GM10847 (cell line): ENCODE results near the gene CPSF4.

Experiments used
- POLR2A ChIP-seq: IDR thresholded peaks from 2 replicates; pipeline ENCODE4 v1.6.1; 2011; ENCODE audit not compliant: insufficient read length; ENCODE audit errors: extremely low read depth

The CPSF4 gene

DNA sequence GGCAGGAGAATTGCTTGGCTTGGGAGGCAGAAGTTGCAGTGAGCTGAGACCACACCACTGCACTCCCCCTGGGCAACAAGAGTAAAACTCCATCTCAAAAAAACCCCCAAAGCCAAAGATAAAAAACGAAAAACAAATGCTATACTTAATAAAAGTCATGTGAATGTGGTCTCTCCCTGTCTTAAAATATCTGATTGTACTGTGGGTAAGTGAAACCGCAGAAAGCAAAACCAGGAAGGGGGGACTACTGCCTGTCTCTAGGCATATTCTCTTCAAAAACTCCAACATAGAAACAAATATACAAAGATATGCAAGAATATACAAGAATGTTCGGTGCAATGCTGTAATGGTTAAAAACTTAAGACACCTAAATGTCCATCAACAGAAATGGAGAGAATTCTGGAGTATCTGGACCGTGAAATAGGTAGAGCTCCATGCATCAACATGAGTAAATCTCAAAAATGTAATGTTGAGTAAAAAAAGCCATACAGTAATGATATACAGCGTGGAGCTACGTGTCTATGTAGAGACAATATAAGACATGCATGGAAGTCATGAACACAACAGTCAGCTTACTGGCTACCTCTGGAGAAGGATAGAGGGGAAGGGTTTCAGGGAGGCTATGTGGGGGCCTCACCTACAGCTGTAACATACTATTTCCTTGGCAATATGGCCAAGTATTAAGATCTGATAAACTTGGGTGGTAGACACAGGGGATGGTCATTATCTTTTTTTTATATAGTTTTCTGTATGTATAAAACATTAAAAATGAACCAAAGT is 59.2 kb downstream of the CPSF4 start:
- TF ChIP-seq POLR2A: no peak

DNA sequence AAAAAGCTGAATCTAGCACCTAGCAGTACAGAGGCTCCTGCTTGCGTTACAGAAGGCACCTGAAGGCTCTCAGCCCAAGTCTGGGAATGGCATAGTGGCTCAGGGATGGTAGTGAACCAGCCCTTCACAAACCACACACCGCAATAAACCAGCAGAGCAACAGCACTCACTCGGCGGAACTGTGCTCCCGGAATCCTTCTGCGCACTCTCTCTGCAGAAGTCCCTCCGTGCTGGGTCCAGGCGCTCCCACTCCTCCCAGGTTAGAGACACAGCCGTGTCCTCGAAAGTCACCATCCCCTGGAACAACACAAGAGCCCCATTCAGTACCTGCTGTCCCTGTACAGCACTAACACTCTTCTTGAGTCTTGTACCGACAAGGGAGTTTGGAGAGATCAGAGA is 59.8 kb downstream of the CPSF4 start:
- no peak for TF ChIP-seq POLR2A

DNA sequence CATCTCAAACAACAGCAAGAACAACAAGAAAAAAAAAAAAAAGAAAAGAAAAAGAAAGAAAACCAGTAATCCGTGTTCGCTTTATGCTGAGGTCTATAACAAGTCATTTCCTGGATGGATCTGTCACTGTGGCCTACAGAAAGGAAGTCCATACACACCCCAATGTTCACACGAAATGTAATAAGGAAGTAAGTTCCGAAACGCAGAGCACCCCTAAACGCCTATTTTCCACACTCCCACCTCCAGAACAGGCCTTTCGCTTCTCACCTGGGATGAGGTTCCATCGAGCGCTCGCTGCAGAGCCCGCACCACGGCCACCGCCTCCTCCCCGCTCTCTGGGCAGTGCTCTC is 60.6 kb downstream of the CPSF4 start:
- TF ChIP-seq POLR2A: no peak

DNA sequence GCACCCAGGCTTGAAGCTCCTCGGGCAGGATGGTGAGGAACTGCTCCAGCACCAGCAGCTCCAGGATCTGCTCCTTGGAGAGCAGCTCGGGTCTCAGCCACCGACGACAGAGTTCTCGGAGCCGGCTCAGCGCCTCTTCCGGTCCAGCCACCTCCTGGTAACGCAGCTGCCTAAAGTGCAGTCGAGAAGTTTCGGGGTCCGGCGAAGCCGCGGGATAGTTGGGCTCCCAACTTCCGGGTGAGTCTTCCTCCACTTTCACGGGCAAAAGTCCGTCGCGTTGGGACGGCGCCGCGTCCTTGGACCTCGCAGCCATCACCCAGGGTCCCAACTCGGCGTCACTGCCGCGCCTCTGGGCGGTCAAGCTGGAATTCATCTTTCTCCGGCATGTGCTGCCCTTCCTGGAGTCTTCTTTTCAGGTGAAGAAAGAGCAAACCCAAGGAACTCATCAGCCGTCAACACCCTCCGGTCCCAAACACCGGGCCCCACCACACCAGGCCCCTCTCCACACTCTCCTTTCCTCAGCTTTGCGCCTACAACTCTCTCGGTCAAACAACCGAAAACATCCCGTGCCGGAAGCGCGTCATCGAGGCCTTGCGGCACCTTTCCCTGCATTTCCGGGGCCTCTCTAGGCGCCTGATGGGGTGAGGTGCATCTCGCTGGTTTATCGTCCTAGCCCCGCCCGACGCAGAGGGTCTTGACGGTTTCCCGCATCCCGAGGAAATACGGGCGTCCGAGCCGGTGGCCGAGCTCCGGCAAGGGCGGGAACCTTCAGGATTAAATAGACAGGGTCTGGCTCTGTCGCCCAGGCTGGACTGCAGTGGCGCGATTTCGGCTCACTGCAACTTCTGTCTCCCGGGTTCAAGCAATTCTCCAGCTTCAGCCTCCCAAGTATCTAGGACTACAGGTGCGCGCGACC is 61.2 kb downstream of the CPSF4 start, which contains the start of gene ZNF394:
TSS of gene ZNF394 (minus strand) at position 561 of the 916 bp plus-strand sequence. CDS start at position 373, 188 bp downstream.
- peak; percentile 67 for TF ChIP-seq POLR2A

DNA sequence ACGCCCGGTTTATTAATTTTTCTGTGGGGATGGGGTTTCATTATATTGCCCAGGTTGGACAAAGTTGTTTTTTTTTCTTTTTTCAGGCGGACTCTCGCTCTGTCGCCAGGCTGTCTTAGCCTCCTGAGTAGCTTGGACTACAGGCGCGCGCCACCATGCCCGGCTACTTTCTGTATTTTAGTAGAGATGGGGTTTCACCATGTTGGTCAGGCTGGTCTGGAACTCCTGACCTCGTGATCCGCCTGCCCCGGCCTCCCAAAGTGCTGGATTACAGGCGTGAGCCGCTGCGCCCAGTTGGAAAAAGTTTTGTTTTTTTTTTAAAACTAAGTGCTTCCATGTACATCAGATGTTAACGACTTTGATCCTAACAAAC is 61.9 kb downstream of the CPSF4 start:
- TF ChIP-seq POLR2A: no peak

DNA sequence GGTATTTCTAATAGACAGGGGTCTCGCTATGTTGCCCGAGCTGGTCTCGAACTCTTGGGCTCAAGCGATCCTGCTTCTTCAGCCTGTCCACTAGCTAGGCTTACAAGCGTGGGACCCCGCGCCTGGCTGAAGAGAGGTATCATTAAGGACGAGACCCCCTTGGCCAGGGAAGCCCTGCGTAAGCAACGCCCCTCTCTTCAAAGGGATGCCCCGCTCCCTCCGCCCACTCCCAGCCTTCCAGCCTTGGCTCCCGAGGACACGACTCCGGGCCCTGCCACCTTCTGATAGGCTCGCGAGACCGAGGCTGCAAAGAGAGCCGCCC is 65.5 kb downstream of the CPSF4 start:
- no peak for TF ChIP-seq POLR2A

DNA sequence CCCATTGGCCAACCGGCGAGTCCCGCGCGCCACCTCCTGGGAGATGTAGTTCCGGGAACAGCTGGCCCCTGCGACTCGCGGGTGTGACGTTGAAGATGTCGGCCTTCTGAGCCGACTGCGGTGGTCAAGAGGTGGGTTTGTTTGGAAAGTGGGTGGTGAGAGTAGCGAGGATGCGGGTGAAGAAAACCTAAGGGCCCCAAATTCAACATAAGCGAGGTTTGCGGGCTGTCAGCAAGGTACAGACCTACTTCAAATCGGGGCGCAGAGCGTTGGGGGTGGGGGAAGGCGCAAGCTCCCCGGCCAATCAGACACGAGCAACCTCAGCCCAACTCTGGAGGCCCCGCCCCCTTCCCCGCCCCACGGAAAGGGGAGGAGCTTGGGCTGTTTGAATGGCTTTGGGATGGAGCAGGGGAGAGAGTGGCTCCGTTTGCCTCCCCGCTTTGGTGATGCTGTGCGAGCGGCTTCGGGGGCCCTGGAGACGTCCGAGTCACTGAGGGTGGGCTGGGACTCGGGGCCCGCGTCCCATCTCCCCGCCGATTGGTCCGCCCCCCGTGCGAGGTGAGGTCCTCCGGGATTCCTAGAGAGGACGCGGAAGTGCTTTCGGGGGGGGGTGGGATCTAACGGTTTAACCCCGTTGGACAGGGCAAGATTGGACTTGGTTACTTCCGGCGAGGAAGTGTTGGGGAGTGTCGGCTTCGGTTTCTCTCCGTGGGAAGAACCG is 66.0 kb downstream of the CPSF4 start, which contains the start of gene ZKSCAN5:
TSS of gene ZKSCAN5 (plus strand) at position 60 of the 721 bp plus-strand sequence. CDS start 1,383 bp downstream, outside the sequence.
- peak; percentile 72 for TF ChIP-seq POLR2A

DNA sequence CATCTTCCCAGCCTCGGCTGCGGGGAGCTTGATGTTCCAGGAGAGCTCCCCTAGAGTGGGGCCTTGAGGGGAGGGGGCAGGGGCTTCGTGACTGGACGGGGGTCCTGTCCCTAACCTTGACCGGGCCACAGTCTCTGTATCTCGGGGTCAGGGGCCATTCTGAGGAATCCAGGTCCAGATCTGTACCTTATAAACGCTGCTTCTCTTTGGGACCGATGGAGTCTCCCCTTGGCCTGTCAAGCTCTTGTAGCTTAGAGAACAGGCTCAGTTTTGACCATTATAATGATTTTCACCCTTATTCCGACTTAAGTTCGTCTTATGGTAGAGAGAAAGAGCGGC is 66.5 kb downstream of the CPSF4 start:
- TF ChIP-seq POLR2A: no peak
